Aorta (tissue), 5 donors: ENCODE results near the gene MRTFA. TPM values are rescaled to one million over a fixed set of nuclear protein-coding genes. Genes with fewer than 3 reads are reported as not detected.

ENCODE experiments used
- ATAC-seq: fragments of 200-7000 bp; cut with Tn5 transposase; one replicate; pipeline ENCODE4 v1.9.1; 2022; ENCODE audit warnings: moderate library complexity; ENCODE audit not compliant: low FRiP score
- DNase-seq, 2 donors: peaks; one replicate each; pipeline ENCODE4 v3.0.0-alpha.2; 2020
- H3K27ac ChIP-seq, 2 donors: one replicate each; pipeline ENCODE4 v1.5.1; 2013; ENCODE audit warnings: low read length in 2 of 2, mild to moderate bottlenecking in 2 of 2, moderate library complexity in 2 of 2, control low read depth in 1 of 2, inconsistent platforms in 1 of 2, low read depth in 1 of 2
- H3K27me3 ChIP-seq, 2 donors: one replicate each; pipeline ENCODE4 v1.6.1; 2013; ENCODE audit warnings: control low read depth in 1 of 2, low read length in 1 of 2, mild to moderate bottlenecking in 1 of 2, moderate library complexity in 1 of 2; ENCODE audit not compliant: insufficient read depth in 2 of 2, control insufficient read depth in 1 of 2
- H3K36me3 ChIP-seq, 2 donors: one replicate each; pipeline ENCODE4 v1.6.1; 2013; ENCODE audit warnings: control low read depth in 1 of 2, low read length in 1 of 2, mild to moderate bottlenecking in 1 of 2; ENCODE audit not compliant: insufficient read depth in 2 of 2, control insufficient read depth in 1 of 2
- H3K4me1 ChIP-seq, 2 donors: one replicate each; pipeline ENCODE4 v1.6.1; 2013; ENCODE audit warnings: low read length in 2 of 2, control low read depth in 1 of 2, mild to moderate bottlenecking in 1 of 2, moderate library complexity in 1 of 2; ENCODE audit not compliant: insufficient read depth in 2 of 2, control insufficient read depth in 1 of 2
- H3K4me3 ChIP-seq, 2 donors: one replicate each; pipeline ENCODE4 v1.5.1; 2013; ENCODE audit warnings: low read length in 2 of 2, control low read depth in 1 of 2, mild to moderate bottlenecking in 1 of 2
- H3K9me3 ChIP-seq: one replicate; pipeline ENCODE4 v1.6.1; 2013; ENCODE audit warnings: mild to moderate bottlenecking, low read length; ENCODE audit not compliant: control insufficient read depth
- WGBS, 2 donors: extraction: QIAGEN DNeasy Blood & Tissue Kit; methylation state at CpG; one replicate each; pipeline ENCODE4 v1.1.7; 2013; 5-methylcytosine and 5-hydroxymethylcytosine counted together
- intact Hi-C, 2 donors: fragments of 100-400 bp; cut with DNase I; formaldehyde crosslinking; loops; one replicate each; pipeline versions ENCODE4 v1.14.2 to v1.15.0; 2022
- polyA plus RNA-seq, 2 donors: library from polyadenylated mRNA; stranded (reverse); fragments of 200-250 nt; gene quantifications; one replicate each; pipeline ENCODE4 v1.2.3, GENCODE V29; 2013
- total RNA-seq, 2 donors: library from RNA; stranded (reverse); fragmentation: NEBNext Ultra II Directional; extraction: Animal tissue kit (Norgen Biotek cat#: 25700); gene quantifications; one replicate each; pipeline ENCODE4 v1.2.1, GENCODE V29; 2021
- donor health status: healthy with polysubstance abuse.
- donor health status: Bipolar disorder and iron deficiency.
- donor health status: DM: no; HTN: no; CAD: no.
- donor health status: DM: no; HTN: no; CAD: no.
- donor health status: DM: yes; HTN: yes; CAD: no.

The MRTFA gene
- total and polyA plus RNA-seq, 4 donors, result 12.9 to 77.4 (median 51.9) TPM

GRCh38 chr22:40408718-40409612 is 227.6 kb downstream of the MRTFA start:
- Histone ChIP-seq H3K4me3 (no peak overlapping the region), H3K27ac (no peak overlapping the region), H3K4me1 (no peaks in the 10 kb centered on the region), H3K36me3 (peaks cover 0 to 7% of the 10 kb centered on the region in 2 donors), H3K9me3 (no peaks in the 10 kb centered on the region), H3K27me3 (no peaks in the 10 kb centered on the region)
- intact Hi-C loops, result no loop called here
- ATAC-seq (no peak), DNase-seq (peak in 1 of 2 donors; percentile 70)
- WGBS, 2 donors, result 83% methylated on average over 21 of the region's 21 CpGs

- intact Hi-C loops, result no loop called here
- no peaks in the 10 kb centered on the region for H3K9me3 ChIP-seq
- no peaks in the 10 kb centered on the region for H3K27me3 ChIP-seq
- H3K4me3 ChIP-seq, result no peak overlapping the region
- peaks cover 0 to 7% of the 10 kb centered on the region in 2 donors for H3K36me3 ChIP-seq
- no peak overlapping the region for H3K27ac ChIP-seq
- ATAC-seq (no peak), DNase-seq (peak in 1 of 2 donors; percentile 58)
- WGBS, 2 donors, result 85% methylated on average over 30 to 32 of the region's 32 CpGs
- no peaks in the 10 kb centered on the region for H3K4me1 ChIP-seq
Observed at GRCh38 chr22:40407831-40408717, 228.4 kb downstream of the MRTFA start.

- WGBS, 2 donors, result 92 to 93% methylated on average over 37 of the region's 37 CpGs
- Histone ChIP-seq H3K27ac (no peak overlapping the region), H3K4me3 (no peak overlapping the region), H3K27me3 (no peaks in the 10 kb centered on the region), H3K4me1 (no peaks in the 10 kb centered on the region), H3K9me3 (no peaks in the 10 kb centered on the region), H3K36me3 (peaks cover 0 to 7% of the 10 kb centered on the region in 2 donors)
- ATAC-seq, result no peak
- peak in 1 of 2 donors; percentile 64 for DNase-seq
- intact Hi-C loops, result no loop called here
Observed at GRCh38 chr22:40407021-40407761, 229.3 kb downstream of the MRTFA start.

GRCh38 chr22:40406063-40406890 is 230.2 kb downstream of the MRTFA start:
- 88 to 92% methylated on average over 31 of the region's 31 CpGs for WGBS, 2 donors
- no peak overlapping the region for H3K27ac ChIP-seq
- no peak for ATAC-seq

GRCh38 chr22:40405178-40406062 is 231.1 kb downstream of the MRTFA start:
- ATAC-seq, result no peak
- intact Hi-C loops, result no loop called here
- no peak overlapping the region for H3K27ac ChIP-seq

More at GRCh38 chr22:40406063-40406890, 230.2 kb downstream of the MRTFA start:
- no peak overlapping the region for H3K4me3 ChIP-seq
- H3K36me3 ChIP-seq, result peaks cover 0 to 7% of the 10 kb centered on the region in 2 donors
- peak in 1 of 2 donors; percentile 73 for DNase-seq
- no peaks in the 10 kb centered on the region for H3K4me1 ChIP-seq
- intact Hi-C loops, result no loop called here
- no peaks in the 10 kb centered on the region for H3K9me3 ChIP-seq
- H3K27me3 ChIP-seq, result no peaks in the 10 kb centered on the region

GRCh38 chr22:40404251-40405177 is 232.0 kb downstream of the MRTFA start:
- WGBS, 2 donors, result 79 to 86% methylated on average over 25 of the region's 25 CpGs

More at GRCh38 chr22:40405178-40406062, 231.1 kb downstream of the MRTFA start:
- no peaks in the 10 kb centered on the region for H3K4me1 ChIP-seq
- peaks cover 0 to 7% of the 10 kb centered on the region in 2 donors for H3K36me3 ChIP-seq
- H3K4me3 ChIP-seq, result no peak overlapping the region
- no peaks in the 10 kb centered on the region for H3K27me3 ChIP-seq
- H3K9me3 ChIP-seq, result no peaks in the 10 kb centered on the region
- peak in 1 of 2 donors; percentile 66 for DNase-seq
- 87 to 88% methylated on average over 28 of the region's 28 CpGs for WGBS, 2 donors

More at GRCh38 chr22:40404251-40405177, 232.0 kb downstream of the MRTFA start:
- H3K27me3 ChIP-seq, result no peaks in the 10 kb centered on the region
- no peak for ATAC-seq
- no peaks in the 10 kb centered on the region for H3K9me3 ChIP-seq
- intact Hi-C loops, result no loop called here
- H3K4me3 ChIP-seq, result no peak overlapping the region
- H3K36me3 ChIP-seq, result peaks cover 0 to 7% of the 10 kb centered on the region in 2 donors
- peak in 1 of 2 donors; percentile 72 for DNase-seq
- H3K27ac ChIP-seq, result no peak overlapping the region
- H3K4me1 ChIP-seq, result no peaks in the 10 kb centered on the region
